NCI-H2227 treated with DMSO at 0.1 percent for 48 hours (cell line): ENCODE data around the gene RAB3GAP1.
"Not testable (repeated sequence)": the region's sequence is repeated elsewhere in the genome, so short reads cannot be mapped to it uniquely, and the experiment has no call there.

Source experiments
- DNase-seq: peaks from one replicate; lab custom pipeline; 2025; lab: John Stamatoyannopoulos, UW

The RAB3GAP1 gene

GRCh38 chr2:135105513-135106316 is 53.6 kb downstream of the RAB3GAP1 start:
- DNase-seq: not testable (repeated sequence)

DNA sequence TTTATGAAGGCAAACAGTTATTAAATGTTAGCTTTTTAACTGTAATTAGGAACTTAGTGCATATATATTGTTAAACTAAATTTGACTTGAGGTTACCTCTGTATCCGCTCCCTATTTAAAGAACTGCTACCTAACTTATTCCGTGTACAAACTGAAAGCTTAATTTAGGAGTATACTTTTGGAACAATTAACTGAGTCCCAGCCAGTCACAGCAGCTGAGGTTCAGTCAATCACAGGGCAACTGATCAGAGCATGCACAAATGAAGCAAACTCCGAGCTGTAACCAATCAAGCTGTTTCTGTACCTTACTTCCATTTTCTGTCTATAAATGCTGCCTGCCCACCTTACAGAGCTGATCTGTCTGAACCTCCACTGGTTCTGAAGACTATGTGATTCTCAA is 61.2 kb downstream of the RAB3GAP1 start:
- no peak for DNase-seq

GRCh38 chr2:135119582-135119981 is 67.5 kb downstream of the RAB3GAP1 start:
- no peak for DNase-seq

GRCh38 chr2:135121016-135121657 is 69.0 kb downstream of the RAB3GAP1 start:
- no peak for DNase-seq

DNA sequence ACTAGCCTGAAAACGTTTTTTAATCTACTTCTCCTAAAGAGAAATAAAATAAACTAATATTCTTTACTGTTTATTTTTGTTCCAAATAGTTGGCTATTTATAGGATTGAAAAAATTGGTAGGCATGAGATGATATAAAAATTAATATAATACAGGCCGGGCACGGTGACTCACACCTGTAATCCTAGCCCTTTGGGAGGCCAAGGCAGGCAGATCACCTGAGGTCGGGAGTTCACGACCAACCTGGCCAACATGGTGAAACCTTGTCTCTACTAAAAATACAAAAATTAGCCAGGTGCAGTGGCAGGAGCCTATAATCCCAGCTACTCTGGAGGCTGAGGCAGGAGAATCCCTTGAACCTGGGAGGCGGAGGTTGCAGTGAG is 69.6 kb downstream of the RAB3GAP1 start:
- not testable (repeated sequence) for DNase-seq

GRCh38 chr2:135124924-135125886 is 73.1 kb downstream of the RAB3GAP1 start:
- no peak for DNase-seq

DNA sequence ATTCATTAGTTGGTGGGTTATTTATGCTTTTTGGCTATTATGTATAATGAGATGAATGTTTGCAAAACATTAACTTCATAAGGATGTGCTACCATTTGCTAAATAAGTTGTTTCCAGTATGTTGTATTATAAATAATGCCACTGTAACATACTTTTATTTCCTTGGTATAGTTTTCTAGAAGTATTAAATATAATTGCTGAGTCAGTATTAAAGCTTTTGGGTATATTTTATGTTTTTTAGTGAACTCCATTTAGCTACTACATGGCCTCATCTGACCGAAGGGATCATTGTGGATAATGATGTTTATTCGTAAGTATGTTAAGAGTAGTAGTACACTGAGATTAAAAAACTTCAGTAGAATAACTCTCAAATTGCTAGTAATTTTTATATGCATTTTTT is 73.8 kb downstream of the RAB3GAP1 start:
- DNase-seq: no peak

DNA sequence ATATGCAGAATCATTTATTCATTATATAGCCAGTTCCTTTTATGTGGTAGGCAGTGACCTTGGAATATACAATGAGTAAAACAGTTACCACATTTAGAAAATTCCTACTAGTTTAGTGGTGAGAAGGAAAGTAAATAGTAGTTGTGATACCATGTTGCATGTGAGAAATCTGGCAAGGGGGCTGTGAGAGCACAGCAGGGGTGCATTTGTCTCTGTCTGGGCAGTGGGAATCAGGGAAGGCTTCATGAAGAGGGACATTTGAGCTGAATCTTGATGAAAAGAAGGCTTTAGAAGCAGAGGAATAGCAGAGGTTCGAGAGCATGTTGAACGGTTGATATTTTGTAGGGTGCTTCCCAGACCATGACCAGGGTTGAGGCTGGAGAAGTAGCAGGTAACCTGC is 78.7 kb downstream of the RAB3GAP1 start:
- DNase-seq: no peak

GRCh38 chr2:135132314-135132713 is 80.2 kb downstream of the RAB3GAP1 start:
- DNase-seq: no peak

GRCh38 chr2:135140606-135141005 is 88.5 kb downstream of the RAB3GAP1 start:
- DNase-seq: no peak

GRCh38 chr2:135142323-135142722 is 90.2 kb downstream of the RAB3GAP1 start:
- no peak for DNase-seq

DNA sequence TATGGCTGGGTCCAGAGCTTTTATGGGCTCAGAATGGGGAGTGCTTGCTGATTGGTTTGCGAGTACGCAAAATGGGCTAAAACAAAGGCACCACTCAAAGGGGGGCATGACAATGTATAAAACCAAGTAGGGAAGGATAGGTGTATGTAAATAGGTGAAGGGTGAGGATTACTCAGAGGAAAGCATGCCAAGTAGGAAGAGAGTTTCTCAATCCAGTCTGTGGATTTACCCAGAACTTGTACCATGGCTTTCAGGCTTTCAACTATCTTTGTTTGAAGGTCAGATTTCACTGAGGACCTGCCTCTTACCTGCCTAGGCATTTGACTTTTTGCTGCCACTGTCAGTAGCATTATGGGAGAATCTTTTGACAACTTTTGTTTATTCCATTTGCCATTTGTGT is 92.3 kb downstream of the RAB3GAP1 start:
- DNase-seq: no peak

DNA sequence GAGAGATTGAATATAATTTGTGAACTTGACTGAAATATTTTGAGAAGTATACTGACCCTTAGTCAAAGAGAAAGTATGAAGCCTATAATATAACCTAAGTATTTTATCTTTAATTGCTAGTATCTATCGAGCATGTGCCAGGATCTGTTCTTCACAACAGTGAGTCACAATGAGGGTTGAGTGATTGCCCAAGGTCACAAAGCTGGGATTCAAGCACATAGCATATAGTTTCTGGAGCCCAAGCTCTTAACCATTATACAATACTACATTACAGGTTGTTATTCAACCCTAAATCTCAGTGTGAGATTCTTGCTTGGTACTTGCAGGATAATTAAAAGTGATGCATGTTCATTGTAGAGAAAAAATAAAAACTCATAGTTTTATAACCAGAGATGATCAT is 97.2 kb downstream of the RAB3GAP1 start:
- DNase-seq: no peak

- DNase-seq: no peak
Observed at GRCh38 chr2:135150725-135151124, 98.6 kb downstream of the RAB3GAP1 start.

GRCh38 chr2:135151615-135152014 is 99.5 kb downstream of the RAB3GAP1 start:
- DNase-seq: no peak

DNA sequence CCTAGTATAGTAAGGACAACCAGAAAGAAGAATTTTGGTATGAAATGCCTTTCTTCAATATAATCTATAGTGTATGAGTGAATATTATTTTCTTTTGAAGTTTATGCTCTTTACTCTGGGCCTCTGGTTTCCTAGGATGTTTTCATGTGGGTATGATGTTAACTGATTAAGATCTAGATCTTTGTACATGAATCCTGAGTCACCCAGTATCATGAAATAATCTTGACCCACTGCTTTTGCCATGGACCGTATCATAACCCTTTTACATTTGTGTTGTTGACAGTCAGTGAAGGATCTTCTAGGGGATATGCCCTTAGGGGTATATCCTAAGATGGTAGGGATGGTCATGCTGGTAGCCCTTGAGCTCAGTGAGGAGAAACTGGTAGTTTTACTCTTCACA is 100.3 kb downstream of the RAB3GAP1 start:
- no peak for DNase-seq

DNA sequence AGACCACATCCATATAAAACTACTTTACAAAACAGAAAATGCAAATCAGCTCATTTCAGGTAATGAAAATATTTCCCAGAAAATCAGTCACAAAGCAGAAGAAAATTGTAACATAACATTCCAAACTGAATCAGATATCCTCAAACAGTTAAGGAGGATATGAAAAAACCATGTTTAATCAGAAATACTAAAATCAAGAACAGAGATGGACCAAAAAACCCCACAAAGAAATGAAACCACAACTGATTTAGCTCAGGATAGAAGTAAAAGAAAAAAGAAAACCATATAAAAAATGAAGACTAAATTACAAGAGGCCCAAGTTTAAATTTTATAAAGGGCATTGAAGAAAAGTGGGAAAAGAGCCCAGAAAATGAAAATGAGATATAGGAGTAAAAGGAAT is 102.9 kb downstream of the RAB3GAP1 start:
- DNase-seq: no peak

DNA sequence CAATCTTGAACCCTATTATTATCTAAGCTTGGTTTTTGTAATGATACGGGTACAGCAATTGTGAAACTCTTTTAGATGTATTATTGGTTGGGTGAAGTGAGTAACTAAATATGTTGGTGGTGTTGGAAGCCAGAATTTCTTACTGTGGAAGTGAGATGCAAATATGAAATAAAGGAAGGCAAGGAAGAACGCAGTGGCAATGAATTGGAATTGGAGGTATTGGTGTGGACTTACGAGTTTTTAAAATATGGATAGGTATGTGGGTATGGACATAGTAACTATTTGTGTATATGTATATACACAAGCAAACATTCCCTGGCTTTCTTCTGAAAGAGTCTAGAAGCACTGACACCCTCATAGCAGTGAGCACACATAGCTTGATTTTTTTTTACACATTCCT is 105.8 kb downstream of the RAB3GAP1 start:
- no peak for DNase-seq

DNA sequence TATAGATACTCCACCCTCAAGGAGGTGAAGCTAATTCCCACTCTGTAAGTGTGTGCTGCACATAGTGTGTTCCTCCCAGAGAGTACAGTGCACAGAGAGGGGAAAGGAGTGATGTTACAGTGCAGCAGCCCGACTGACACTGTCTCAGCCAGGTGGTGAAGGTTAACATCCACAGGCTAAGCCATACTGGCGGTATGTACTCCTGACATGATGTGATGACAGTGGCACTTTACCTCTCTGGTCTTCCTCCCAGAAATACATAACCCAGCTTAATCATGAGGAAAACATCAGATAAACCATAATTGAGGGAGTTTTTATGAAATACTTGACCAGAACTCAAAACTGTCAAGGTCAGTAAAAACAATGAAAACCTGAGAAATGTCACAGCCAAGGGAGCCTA is 107.1 kb downstream of the RAB3GAP1 start:
- DNase-seq: no peak

- DNase-seq: no peak
Observed at GRCh38 chr2:135162377-135162776, 110.3 kb downstream of the RAB3GAP1 start.

- DNase-seq: peak; percentile 30
Observed at GRCh38 chr2:135162786-135163185, 110.7 kb downstream of the RAB3GAP1 start.

GRCh38 chr2:135163306-135163705 is 111.2 kb downstream of the RAB3GAP1 start:
- DNase-seq: no peak

DNA sequence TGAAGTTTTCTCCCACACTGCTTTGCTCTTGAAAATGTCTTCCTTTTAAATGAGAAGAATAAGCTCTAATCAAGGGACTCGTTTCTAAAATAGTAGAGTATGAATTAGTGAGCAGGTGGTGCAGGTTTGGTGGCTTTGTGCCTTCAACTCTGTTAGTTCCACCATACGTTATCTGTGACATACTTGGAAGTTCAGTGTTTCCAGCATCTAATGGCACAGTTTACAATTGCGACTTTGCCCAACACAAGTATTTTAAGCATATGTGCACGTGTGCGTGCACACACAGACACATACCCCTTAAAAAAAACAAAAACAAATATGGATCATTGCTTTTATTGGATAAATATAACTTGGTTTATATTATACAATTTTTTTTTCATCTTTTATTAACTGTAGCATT is 111.8 kb downstream of the RAB3GAP1 start:
- no peak for DNase-seq
